BJ (cell line): Measurements from ENCODE around the gene HFM1. TPM values are rescaled to one million over a fixed set of nuclear protein-coding genes. Genes with fewer than 3 reads are reported as not detected.
A peak's percentile ranks its signal among the peaks of the same experiment; 100 is the strongest.
"Not testable (repeated sequence)": the region's sequence is repeated elsewhere in the genome, so short reads cannot be mapped to it uniquely, and the experiment has no call there.

Source experiments
- CTCF ChIA-PET: fragments of 350-600 bp; formaldehyde crosslinking; extraction: SDS; loops from one replicate; lab custom pipeline; 2021; ENCODE audit warnings: antibody characterized with exemption, inconsistent platforms; lab: Yijun Ruan, JAX
- POLR2A ChIA-PET: fragments of 300-600 bp; sonication (Branson Sonifier 250); formaldehyde crosslinking; extraction: SDS; loops from one replicate; lab custom pipeline; 2021; ENCODE audit warnings: antibody characterized with exemption; lab: Charles Lee
- DNase-seq: peaks from one replicate; pipeline ENCODE4 v3.0.0-alpha.2; 2011; ENCODE audit warnings: low read depth
- H3K27me3 ChIP-seq: 2 replicates; pipeline ENCODE4 v1.6.0; 2011; ENCODE audit warnings: low read length; ENCODE audit not compliant: control insufficient read depth, insufficient read depth
- H3K36me3 ChIP-seq: 2 replicates; pipeline ENCODE4 v1.5.1; 2011; ENCODE audit warnings: low read length; ENCODE audit not compliant: control insufficient read depth, insufficient read depth
- H3K4me3 ChIP-seq: 2 replicates; pipeline ENCODE4 v1.5.1; 2011; ENCODE audit warnings: low read depth, mild to moderate bottlenecking, control low read depth, low read length
- polyA plus RNA-seq: library from polyadenylated mRNA; depleted of rRNA; stranded (reverse); fragments of >200 nt; gene quantifications from 2 replicates; pipeline ENCODE4 v1.2.3, GENCODE V29; 2011
- TF ChIP-seq, protein P1 (sequence below): IDR thresholded peaks from 2 replicates; pipeline ENCODE4 v1.5.1; 2011; ENCODE audit warnings: low read depth, mild to moderate bottlenecking, control low read depth, inconsistent platforms, low read length, moderate library complexity; ENCODE audit not compliant: insufficient read depth

The HFM1 gene
- polyA plus RNA-seq, 1 experiment, result not detected

DNA sequence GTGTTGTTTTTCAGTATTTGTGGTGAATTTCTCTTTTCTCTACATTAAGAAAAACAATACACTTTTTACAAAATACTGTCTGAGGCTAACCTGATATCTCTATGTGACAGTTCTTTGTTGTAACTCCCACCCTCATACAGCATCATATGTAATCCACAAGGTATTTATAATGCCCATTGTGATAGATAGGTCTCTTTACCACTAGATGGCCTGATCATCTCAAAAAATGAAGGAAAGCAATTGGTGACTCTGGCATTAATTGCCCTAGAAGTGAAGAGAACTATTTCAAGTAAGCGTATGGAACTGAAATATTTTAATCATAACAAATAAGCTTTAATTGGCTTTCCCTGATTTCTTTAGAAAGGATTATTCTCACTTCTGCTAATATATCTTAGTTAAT, 36.2 kb upstream of the HFM1 start:
- CTCF ChIA-PET, result interaction anchor here (2.1 kb wide), 1 partner anchor 61 kb away, joined by 8 read pairs; no protein-coding TSS in a partner anchor
- POLR2A ChIA-PET, result no interaction called here

DNA sequence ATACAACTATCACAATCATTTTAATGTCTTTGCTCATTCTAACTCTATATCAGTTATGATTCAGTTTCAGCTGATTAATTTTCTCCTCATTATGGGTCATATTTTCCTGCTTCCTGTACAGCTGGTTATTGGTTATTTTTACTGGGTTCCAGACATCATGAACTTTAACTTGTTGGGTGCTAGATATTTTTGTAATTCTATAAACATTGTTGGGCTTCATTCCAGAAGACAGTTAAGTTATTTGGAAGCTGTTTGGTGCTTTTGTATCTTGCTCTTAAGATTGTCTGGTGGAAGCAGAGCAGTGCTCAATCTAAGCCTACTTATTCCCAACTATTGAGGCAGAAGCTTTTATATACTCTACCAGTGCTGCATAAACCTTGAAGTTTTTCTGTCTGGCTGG, 34.4 kb upstream of the HFM1 start:
- ChIA-PET POLR2A (no interaction called here), CTCF (no interaction called here)
- Histone ChIP-seq H3K4me3 (no peak overlapping the region), H3K27me3 (no peaks in the 10 kb centered on the region), H3K36me3 (no peaks in the 10 kb centered on the region)
- TF ChIP-seq, protein P1, sequence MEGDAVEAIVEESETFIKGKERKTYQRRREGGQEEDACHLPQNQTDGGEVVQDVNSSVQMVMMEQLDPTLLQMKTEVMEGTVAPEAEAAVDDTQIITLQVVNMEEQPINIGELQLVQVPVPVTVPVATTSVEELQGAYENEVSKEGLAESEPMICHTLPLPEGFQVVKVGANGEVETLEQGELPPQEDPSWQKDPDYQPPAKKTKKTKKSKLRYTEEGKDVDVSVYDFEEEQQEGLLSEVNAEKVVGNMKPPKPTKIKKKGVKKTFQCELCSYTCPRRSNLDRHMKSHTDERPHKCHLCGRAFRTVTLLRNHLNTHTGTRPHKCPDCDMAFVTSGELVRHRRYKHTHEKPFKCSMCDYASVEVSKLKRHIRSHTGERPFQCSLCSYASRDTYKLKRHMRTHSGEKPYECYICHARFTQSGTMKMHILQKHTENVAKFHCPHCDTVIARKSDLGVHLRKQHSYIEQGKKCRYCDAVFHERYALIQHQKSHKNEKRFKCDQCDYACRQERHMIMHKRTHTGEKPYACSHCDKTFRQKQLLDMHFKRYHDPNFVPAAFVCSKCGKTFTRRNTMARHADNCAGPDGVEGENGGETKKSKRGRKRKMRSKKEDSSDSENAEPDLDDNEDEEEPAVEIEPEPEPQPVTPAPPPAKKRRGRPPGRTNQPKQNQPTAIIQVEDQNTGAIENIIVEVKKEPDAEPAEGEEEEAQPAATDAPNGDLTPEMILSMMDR, result no peak
- DNase-seq, result no peak

More for the DNA sequence above, 36.2 kb upstream of the HFM1 start:
- Histone ChIP-seq H3K27me3 (no peaks in the 10 kb centered on the region), H3K4me3 (no peak overlapping the region), H3K36me3 (no peaks in the 10 kb centered on the region)
- TF ChIP-seq, protein P1, result peak; percentile 30; the same call in 1 of the 2 replicates
- DNase-seq, result no peak

DNA sequence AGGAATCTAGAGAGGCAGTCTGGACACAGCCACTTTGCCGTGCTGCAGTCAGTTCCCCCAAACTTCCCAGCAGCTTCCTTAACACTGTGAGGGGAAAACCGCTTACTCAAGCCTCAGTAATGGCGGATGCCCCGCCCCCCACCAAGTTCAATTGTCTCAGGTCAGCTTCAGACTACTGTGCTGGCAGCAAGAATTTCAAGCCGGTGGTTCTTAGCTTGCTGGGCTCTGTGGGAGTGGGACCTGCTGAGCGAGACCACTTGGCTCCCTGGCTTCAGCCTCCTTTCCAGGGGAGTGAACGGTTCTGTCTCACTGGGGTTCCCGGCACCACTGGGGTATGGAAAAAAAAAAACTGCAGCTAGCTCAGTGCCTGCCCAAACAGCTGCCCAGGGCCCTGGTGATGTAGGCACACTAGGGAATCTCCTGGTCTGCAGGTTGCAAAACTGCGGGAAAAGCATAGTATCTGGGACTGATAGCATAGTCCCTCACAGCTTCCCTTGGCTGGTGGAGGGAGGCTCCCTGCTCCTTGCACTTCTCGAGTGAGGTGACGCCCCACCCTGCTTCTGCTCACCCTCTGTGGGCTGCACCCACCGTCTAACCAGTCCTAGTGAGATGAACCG, 23.7 kb upstream of the HFM1 start:
- CTCF ChIA-PET, result no interaction called here
- no peaks in the 10 kb centered on the region for H3K27me3 ChIP-seq
- no peak overlapping the region for H3K4me3 ChIP-seq
- TF ChIP-seq, protein P1, result no peak
- no peak for DNase-seq
- POLR2A ChIA-PET, result no interaction called here
- H3K36me3 ChIP-seq, result no peaks in the 10 kb centered on the region

DNA sequence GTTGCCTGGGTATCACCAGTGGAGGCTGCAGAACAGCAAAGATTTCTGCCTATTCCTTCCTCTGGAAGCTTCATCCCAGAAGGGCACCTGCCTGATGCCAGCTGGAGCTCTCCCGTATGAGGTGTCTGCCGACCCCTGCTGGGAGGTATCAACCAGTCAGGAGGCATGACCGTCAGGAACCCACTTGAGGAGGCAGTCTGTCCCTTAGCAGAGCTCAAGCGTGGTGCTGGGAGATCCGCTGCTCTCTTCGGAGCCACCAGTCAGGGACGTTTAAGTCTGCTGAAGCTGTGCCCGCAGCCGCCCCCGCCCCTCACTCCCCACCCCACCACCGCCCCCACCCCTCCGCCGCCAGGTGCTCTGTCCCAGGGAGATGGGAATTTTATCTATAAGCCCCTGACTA, 23.1 kb upstream of the HFM1 start:
- ChIA-PET CTCF (no interaction called here), POLR2A (no interaction called here)
- no peaks in the 10 kb centered on the region for H3K36me3 ChIP-seq
- DNase-seq, result no peak
- H3K4me3 ChIP-seq, result no peak overlapping the region
- TF ChIP-seq, protein P1, result no peak
- H3K27me3 ChIP-seq, result no peaks in the 10 kb centered on the region

DNA sequence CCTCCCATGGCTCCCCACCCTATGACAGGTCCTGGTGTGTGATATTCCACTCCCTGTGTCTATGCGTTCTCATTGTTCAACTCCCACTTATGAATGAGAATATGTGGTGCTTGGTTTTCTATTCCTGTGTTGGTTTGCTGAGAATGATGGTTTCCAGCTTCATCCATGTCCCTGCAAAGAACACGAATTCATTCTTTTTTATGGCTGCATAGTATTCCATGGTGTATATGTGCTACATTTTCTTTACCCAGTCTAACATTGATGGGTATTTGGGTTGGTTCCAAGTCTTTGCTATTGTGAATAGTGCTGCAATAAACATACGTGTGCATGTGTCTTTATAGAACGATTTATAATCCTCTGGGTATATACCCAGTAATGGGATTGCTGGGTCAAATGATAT, 17.9 kb upstream of the HFM1 start:
- H3K36me3 ChIP-seq, POLR2A ChIA-PET, DNase-seq, H3K27me3 ChIP-seq, CTCF ChIA-PET, H3K4me3 ChIP-seq: not testable (repeated sequence)

DNA sequence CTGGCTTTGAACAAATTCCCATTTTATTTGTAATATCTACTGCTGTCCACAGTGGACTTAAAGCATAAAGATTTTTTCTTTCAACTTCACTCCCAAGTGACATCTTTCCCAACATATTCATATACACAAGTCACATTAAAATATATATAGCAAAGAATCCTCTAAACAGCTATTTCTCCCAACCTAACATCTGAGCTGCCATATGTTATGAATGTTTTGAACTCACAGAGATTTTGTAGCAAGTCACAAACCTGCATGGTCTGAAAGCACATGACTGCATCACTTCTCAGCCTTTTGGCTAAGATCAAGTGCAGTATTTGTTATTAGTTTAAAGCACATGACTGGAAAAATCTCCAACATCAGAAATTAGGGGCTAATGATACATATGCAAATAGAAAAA, 7.7 kb upstream of the HFM1 start:
- Histone ChIP-seq H3K36me3 (no peaks in the 10 kb centered on the region), H3K4me3 (no peak overlapping the region), H3K27me3 (0 out of 2 replicates have a peak, but pooled peaks cover 2% of the 10 kb centered on the region)
- ChIA-PET POLR2A (no interaction called here), CTCF (no interaction called here)
- TF ChIP-seq, protein P1, result no peak
- no peak for DNase-seq
